Fibroblast of villous mesenchyme (primary cell): ENCODE measurements around the gene KRTAP15-1. TPM values are rescaled to one million over a fixed set of nuclear protein-coding genes. Genes with fewer than 3 reads are reported as not detected.

Experiments used
- DNase-seq: peaks from one replicate; pipeline ENCODE4 v3.0.0-alpha.2; 2010; ENCODE audit warnings: low read depth
- H3K4me3 ChIP-seq: 2 replicates; pipeline ENCODE4 v1.5.1; 2011; ENCODE audit warnings: low read depth, mild to moderate bottlenecking, low read length
- CTCF ChIP-seq: IDR thresholded peaks from 2 replicates; pipeline ENCODE4 v1.5.1; 2012; ENCODE audit warnings: low read depth, mild to moderate bottlenecking, low read length; ENCODE audit not compliant: insufficient read depth
- total RNA-seq: library from RNA; depleted of rRNA; stranded (reverse); fragments of >200 nt; gene quantifications from 2 replicates; pipeline ENCODE4 v1.2.3, GENCODE V29; 2012

KRTAP15-1 gene, protein sequence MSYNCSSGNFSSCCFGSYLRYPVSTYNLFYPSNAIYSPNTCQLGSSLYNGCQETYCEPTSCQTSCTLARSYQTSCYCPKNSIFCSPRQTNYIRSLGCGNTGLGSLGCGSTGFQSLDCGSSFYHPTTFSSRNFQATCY
- total RNA-seq = not detected in 2 replicates

DNA sequence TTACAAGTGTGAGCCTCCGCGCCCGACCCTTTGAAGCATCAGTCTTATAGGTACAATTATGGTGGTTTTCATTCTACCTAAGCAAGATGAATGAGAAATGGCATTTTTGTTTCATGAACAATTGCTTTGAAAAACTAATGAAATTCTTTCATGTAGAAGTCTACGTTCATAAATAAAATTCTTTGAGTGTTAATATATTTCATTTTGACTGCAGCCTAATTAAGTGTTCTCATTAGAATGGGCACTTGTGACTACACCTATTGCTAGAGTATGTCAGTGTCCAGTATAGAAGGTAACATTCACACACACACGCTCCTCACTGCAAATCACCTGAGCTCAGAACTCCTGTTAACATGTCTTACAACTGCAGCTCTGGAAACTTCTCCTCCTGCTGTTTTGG is at the start of gene KRTAP15-1:
KRTAP15-1 (plus strand) TSS at position 301 of the 400 bp plus-strand sequence; CDS start at position 354, 53 bp downstream.
- TF ChIP-seq CTCF = no peak
- DNase-seq = no peak
- H3K4me3 ChIP-seq = no peak within 1 kb of the TSS

DNA sequence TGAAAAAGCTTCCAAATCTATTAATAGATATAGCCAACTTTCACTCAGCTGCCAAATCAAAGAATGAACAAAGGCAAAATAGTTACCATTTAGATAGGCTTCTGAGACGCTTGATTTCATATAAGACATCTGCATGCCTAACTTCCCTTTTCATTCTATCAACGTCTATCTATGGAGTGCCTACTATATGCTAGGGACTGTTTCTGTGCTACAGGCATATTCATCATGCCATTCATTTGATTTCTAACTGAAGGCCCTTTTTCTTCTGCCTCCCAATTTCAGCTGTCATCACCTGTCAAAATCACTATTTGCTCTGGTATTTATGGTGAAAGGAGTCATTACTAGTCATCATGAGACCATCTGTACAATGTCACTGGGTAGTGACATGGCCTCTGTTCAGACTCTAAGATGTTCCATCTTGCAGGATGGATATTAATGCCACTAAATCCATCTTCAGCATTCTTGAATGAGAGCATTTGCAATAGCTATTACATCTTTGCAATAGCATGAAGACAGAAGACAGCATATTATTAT is 48.5 kb upstream of the KRTAP15-1 start:
- DNase-seq = no peak
- no peak overlapping the region for H3K4me3 ChIP-seq
- no peak for TF ChIP-seq CTCF

GRCh38 chr21:30395731-30396130 is 44.3 kb upstream of the KRTAP15-1 start, which contains the start of gene KRTAP13-1:
TSS of gene KRTAP13-1 (plus strand) at chr21:30396031. CDS start at chr21:30396087, 56 bp downstream.
- no peak within 1 kb of the TSS for H3K4me3 ChIP-seq
- no peak for DNase-seq
- no peak for TF ChIP-seq CTCF

- no peak for TF ChIP-seq CTCF
- no peak overlapping the region for H3K4me3 ChIP-seq
- DNase-seq = peak; percentile 6
Measured at GRCh38 chr21:30408782-30409494, 31.1 kb upstream of the KRTAP15-1 start.

DNA sequence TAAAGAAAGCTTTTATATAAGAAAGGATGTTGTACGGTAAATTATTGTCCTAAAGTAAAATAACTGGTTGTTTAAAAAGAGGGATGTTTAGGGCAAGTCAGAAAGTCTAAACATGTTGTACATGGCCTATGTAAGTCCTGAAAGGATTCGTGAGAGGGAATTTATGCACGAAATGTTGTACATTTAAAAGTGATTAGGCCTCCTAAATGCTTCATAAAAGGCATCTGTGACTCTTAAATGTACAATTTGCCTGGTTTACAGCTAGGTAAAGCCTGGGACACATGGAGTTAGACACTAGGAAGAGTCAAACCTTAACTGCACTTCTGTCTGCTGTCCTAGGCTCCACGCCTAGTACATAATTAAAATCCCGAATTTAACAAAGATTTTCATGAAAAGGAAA is 24.1 kb upstream of the KRTAP15-1 start:
- no peak for TF ChIP-seq CTCF
- H3K4me3 ChIP-seq = no peak overlapping the region
- DNase-seq = no peak

DNA sequence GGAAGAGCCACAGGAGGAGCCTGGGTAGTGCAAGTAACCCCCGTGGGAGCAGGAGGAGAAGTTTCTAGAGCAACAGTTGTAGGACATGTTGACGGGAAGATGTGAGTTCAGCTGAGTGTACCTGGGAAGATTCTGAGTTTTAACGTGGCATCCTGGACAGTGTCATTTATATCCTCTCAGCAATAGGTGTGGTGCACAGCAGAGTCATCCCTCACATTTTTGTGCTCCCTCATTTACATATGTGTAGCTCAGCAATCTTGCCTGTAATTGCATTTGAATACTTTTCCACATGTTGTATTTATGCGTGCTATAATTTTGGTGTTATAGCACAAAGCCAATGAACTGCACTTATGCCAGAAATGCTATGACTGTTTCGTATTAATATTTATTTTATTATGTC is 14.2 kb upstream of the KRTAP15-1 start, which contains the start of gene KRTAP13-3:
KRTAP13-3 (minus strand) TSS at position 101 of the 400 bp plus-strand sequence; CDS start at position 87, 14 bp downstream.
- H3K4me3 ChIP-seq = no peak within 1 kb of the TSS
- TF ChIP-seq CTCF = no peak
- DNase-seq = no peak
